Osteoblast (primary cell): Measurements from ENCODE around the gene ADO. TPM values are rescaled to one million over a fixed set of nuclear protein-coding genes. Genes with fewer than 3 reads are reported as not detected.

Experiments
- DNase-seq: peaks from one replicate; pipeline ENCODE4 v3.0.0; 2011; ENCODE audit warnings: low spot score, mixed read lengths; ENCODE audit not compliant: insufficient read length; ENCODE audit errors: missing footprints
- H2AFZ ChIP-seq: 2 replicates; pipeline ENCODE4 v1.6.0; 2011; ENCODE audit warnings: mild to moderate bottlenecking, low read length
- H3K27ac ChIP-seq: 2 replicates; pipeline ENCODE4 v1.5.1; 2011; ENCODE audit warnings: mild to moderate bottlenecking, low read depth, low read length, moderate library complexity
- H3K27me3 ChIP-seq: 2 replicates; pipeline ENCODE4 v1.6.0; 2012; ENCODE audit warnings: mild to moderate bottlenecking, control low read depth, inconsistent platforms, low read length, moderate library complexity; ENCODE audit not compliant: insufficient read depth
- H3K36me3 ChIP-seq: 2 replicates; pipeline ENCODE4 v1.5.1; 2011; ENCODE audit warnings: mild to moderate bottlenecking, low read length, control low read depth, moderate library complexity; ENCODE audit not compliant: insufficient read depth
- H3K4me1 ChIP-seq: 2 replicates; pipeline ENCODE4 v1.5.1; 2011; ENCODE audit warnings: mild to moderate bottlenecking, low read length, control low read depth, moderate library complexity; ENCODE audit not compliant: insufficient read depth
- H3K4me2 ChIP-seq: 2 replicates; pipeline ENCODE4 v1.6.0; 2011; ENCODE audit warnings: mild to moderate bottlenecking, low read length; ENCODE audit not compliant: insufficient read depth
- H3K4me3 ChIP-seq: fragments of 200-600 bp; sonication (generic); 3 replicates; pipeline ENCODE4 v1.5.1; 2012; ENCODE audit warnings: mild to moderate bottlenecking, low read length, inconsistent platforms; ENCODE audit not compliant: insufficient read depth
- H3K79me2 ChIP-seq: 2 replicates; pipeline ENCODE4 v1.6.0; 2012; ENCODE audit warnings: mild to moderate bottlenecking, low read length, control low read depth, inconsistent platforms; ENCODE audit not compliant: insufficient read depth
- H3K9me3 ChIP-seq: 2 replicates; pipeline ENCODE4 v1.5.1; 2011; ENCODE audit warnings: low read depth, low read length, control low read depth
- H4K20me1 ChIP-seq: 2 replicates; pipeline ENCODE4 v1.6.0; 2012; ENCODE audit warnings: mild to moderate bottlenecking, low read length, control low read depth; ENCODE audit not compliant: insufficient read depth
- CTCF ChIP-seq: IDR thresholded peaks from 2 replicates; pipeline ENCODE4 v1.5.1; 2011; ENCODE audit warnings: mild to moderate bottlenecking, low read depth, low read length, moderate library complexity; ENCODE audit errors: extremely low read depth
- total RNA-seq: library from RNA; depleted of rRNA; stranded (reverse); fragments of >200 nt; gene quantifications from 2 replicates; pipeline ENCODE4 v1.2.3, GENCODE V29; 2012

Gene ADO
- total RNA-seq, 1 donor, result 29.3 TPM

GRCh38 chr10:62816076-62816330, 11.5 kb downstream of the ADO start:
- peaks cover 42% of the 10 kb centered on the region for H3K27me3 ChIP-seq
- DNase-seq, result no peak
- peak overlapping the region; percentile 76 for H2AFZ ChIP-seq
- no peaks in the 10 kb centered on the region for H3K36me3 ChIP-seq
- no peak for TF ChIP-seq CTCF
- H3K27ac ChIP-seq, result peak overlapping the region; percentile 30
- H3K79me2 ChIP-seq, result peaks cover 4% of the 10 kb centered on the region
- peaks cover 6% of the 10 kb centered on the region for H4K20me1 ChIP-seq
- peaks cover 26% of the 10 kb centered on the region for H3K4me1 ChIP-seq
- H3K4me2 ChIP-seq, result peak overlapping the region; percentile 96
- peak overlapping the region; percentile 83 for H3K4me3 ChIP-seq
- H3K9me3 ChIP-seq, result no peaks in the 10 kb centered on the region

GRCh38 chr10:62816331-62817120, 12.0 kb downstream of the ADO start, which contains the start of gene EGR2:
TSS of gene EGR2 (minus strand) at chr10:62816366. CDS start at chr10:62816029, 337 bp downstream.
- no peaks in the 10 kb centered on the region for H3K9me3 ChIP-seq
- TF ChIP-seq CTCF, result no peak
- H3K4me1 ChIP-seq, result peaks cover 26% of the 10 kb centered on the region
- peak within 1 kb of the TSS; percentile 96 for H3K4me2 ChIP-seq
- peaks cover 4% of the 10 kb centered on the region for H3K79me2 ChIP-seq
- peak within 1 kb of the TSS; percentile 30 for H3K27ac ChIP-seq
- H4K20me1 ChIP-seq, result peaks cover 6% of the 10 kb centered on the region
- H3K4me3 ChIP-seq, result peak within 1 kb of the TSS; percentile 83
- H2AFZ ChIP-seq, result peak within 1 kb of the TSS; percentile 76
- H3K36me3 ChIP-seq, result no peaks in the 10 kb centered on the region
- DNase-seq, result peak; percentile 99
- H3K27me3 ChIP-seq, result peaks cover 47% of the 10 kb centered on the region

- Histone ChIP-seq H3K4me1 (peaks cover 26% of the 10 kb centered on the region), H3K36me3 (no peaks in the 10 kb centered on the region), H3K27me3 (peaks cover 47% of the 10 kb centered on the region)
These were observed 12.7 kb downstream of the ADO start for GRCh38 chr10:62817121-62817765.

More at GRCh38 chr10:62817121-62817765, 12.7 kb downstream of the ADO start:
- peak overlapping the region; percentile 83 for H3K4me3 ChIP-seq
- H2AFZ ChIP-seq, result peak overlapping the region; percentile 72
- DNase-seq, result peak; percentile 88
- H3K4me2 ChIP-seq, result peak overlapping the region; percentile 96
- peak overlapping the region; percentile 30 for H3K27ac ChIP-seq
- peaks cover 6% of the 10 kb centered on the region for H4K20me1 ChIP-seq
- no peaks in the 10 kb centered on the region for H3K9me3 ChIP-seq
- H3K79me2 ChIP-seq, result peaks cover 4% of the 10 kb centered on the region
- TF ChIP-seq CTCF, result no peak
